DOHH2 (cell line): ENCODE measurements around the gene DTNB.

Source experiments
- H3F3A ChIP-seq: fragments of 200-600 bp; sonication (generic), shearing (Covaris generic); 2 replicates; pipeline ENCODE4 v1.6.0; 2016; ENCODE audit warnings: antibody characterized with exemption, mild to moderate bottlenecking; ENCODE audit not compliant: control insufficient read depth, insufficient read depth
- H3K27ac ChIP-seq: fragments of 200-600 bp; sonication (generic); 2 replicates; pipeline ENCODE4 v1.5.1; 2014; ENCODE audit warnings: low read depth, mild to moderate bottlenecking, low read length, moderate library complexity
- H3K27me3 ChIP-seq: fragments of 200-600 bp; sonication (generic); 2 replicates; pipeline ENCODE4 v1.6.1; 2014; ENCODE audit warnings: mild to moderate bottlenecking, low read length, mixed read lengths; ENCODE audit not compliant: control insufficient read depth
- H3K36me3 ChIP-seq: fragments of 200-600 bp; sonication (generic); 2 replicates; pipeline ENCODE4 v1.6.1; 2014; ENCODE audit warnings: mild to moderate bottlenecking, low read length, moderate library complexity, mixed read lengths; ENCODE audit not compliant: control insufficient read depth
- H3K4me1 ChIP-seq: fragments of 200-600 bp; sonication (generic); 2 replicates; pipeline ENCODE4 v1.6.1; 2014; ENCODE audit warnings: mild to moderate bottlenecking, low read length, mixed read lengths; ENCODE audit not compliant: control insufficient read depth
- H3K4me2 ChIP-seq: fragments of 200-600 bp; sonication (generic); 2 replicates; pipeline ENCODE4 v1.6.0; 2014; ENCODE audit warnings: mild to moderate bottlenecking, low read length, moderate library complexity
- H3K4me3 ChIP-seq: fragments of 200-600 bp; sonication (generic); 2 replicates; pipeline ENCODE4 v1.5.1; 2014; ENCODE audit warnings: mild to moderate bottlenecking, low read length, mixed read lengths
- H3K79me2 ChIP-seq: fragments of 200-600 bp; sonication (generic); 2 replicates; pipeline ENCODE4 v1.6.1; 2014; ENCODE audit warnings: mild to moderate bottlenecking, low read length, mixed read lengths; ENCODE audit not compliant: control insufficient read depth
- H3K9me2 ChIP-seq: fragments of 200-600 bp; sonication (generic); replicated peaks from 2 replicates; pipeline ENCODE4 v1.6.1; 2014; ENCODE audit warnings: mild to moderate bottlenecking, low read length, mixed read lengths; ENCODE audit not compliant: control insufficient read depth
- H3K9me3 ChIP-seq: fragments of 200-600 bp; sonication (generic); 2 replicates; pipeline ENCODE4 v1.6.1; 2014; ENCODE audit warnings: antibody characterized with exemption, low read length, mixed read lengths; ENCODE audit not compliant: control insufficient read depth, insufficient read depth
- H4K20me1 ChIP-seq: fragments of 200-600 bp; sonication (generic); 2 replicates; pipeline ENCODE4 v1.6.0; 2014; ENCODE audit warnings: low read depth, mild to moderate bottlenecking, antibody characterized with exemption, low read length, moderate library complexity; ENCODE audit not compliant: control insufficient read depth, insufficient read depth
- EZH2phosphoT487 ChIP-seq: fragments of 200-600 bp; sonication (generic); IDR thresholded peaks from 2 replicates; pipeline ENCODE4 v1.6.1; 2017; ENCODE audit warnings: borderline replicate concordance, mild to moderate bottlenecking, antibody characterized with exemption, low read length, moderate library complexity, mixed read lengths
- TF ChIP-seq, protein P1 (sequence below): fragments of 200-600 bp; sonication (generic); IDR thresholded peaks from one replicate; pipeline ENCODE4 v1.5.1; 2014; ENCODE audit warnings: antibody characterized with exemption, mild to moderate bottlenecking, low read depth, low read length; ENCODE audit not compliant: poor library complexity, severe bottlenecking

DTNB gene

DNA sequence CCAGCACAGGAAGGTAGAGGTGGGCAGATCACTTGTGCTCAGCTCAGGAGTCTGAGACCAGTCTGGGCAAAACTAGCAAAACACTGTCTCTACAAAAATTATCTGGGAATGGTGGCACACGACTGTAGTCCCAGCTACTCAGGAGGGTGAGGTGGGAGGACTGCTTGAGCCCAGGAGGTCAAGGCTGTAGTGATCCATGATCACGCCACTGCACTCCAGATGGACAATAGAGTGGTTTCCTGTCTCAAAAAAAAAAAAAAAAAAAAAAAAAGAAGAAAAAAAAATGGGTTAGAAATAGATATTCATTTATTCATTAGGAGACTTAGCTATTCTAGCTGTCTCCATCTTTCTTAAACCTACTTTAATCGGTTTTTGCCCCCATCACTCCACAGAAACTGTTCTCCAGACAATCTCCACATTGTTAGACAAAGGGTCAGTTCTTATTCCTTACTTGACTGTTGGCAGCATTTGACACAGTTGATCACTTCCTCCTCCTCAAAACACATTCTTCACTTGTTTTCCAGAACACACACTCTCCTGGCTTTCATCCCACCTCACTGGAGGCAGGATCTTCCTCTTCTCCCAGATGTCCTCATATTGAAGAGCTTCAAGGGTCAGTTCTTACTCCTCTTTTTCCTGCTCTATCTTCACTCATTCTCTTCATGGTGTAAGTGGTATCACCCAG lies 103.1 kb downstream of the DTNB start:
- no peaks in the 10 kb centered on the region for H4K20me1 ChIP-seq
- no peak overlapping the region for H3K4me2 ChIP-seq
- TF ChIP-seq, protein P1, sequence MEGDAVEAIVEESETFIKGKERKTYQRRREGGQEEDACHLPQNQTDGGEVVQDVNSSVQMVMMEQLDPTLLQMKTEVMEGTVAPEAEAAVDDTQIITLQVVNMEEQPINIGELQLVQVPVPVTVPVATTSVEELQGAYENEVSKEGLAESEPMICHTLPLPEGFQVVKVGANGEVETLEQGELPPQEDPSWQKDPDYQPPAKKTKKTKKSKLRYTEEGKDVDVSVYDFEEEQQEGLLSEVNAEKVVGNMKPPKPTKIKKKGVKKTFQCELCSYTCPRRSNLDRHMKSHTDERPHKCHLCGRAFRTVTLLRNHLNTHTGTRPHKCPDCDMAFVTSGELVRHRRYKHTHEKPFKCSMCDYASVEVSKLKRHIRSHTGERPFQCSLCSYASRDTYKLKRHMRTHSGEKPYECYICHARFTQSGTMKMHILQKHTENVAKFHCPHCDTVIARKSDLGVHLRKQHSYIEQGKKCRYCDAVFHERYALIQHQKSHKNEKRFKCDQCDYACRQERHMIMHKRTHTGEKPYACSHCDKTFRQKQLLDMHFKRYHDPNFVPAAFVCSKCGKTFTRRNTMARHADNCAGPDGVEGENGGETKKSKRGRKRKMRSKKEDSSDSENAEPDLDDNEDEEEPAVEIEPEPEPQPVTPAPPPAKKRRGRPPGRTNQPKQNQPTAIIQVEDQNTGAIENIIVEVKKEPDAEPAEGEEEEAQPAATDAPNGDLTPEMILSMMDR, result no peak
- TF ChIP-seq EZH2phosphoT487, result no peak
- no peak overlapping the region for H3K27ac ChIP-seq
- no peaks in the 10 kb centered on the region for H3K79me2 ChIP-seq
- no peak overlapping the region for H3K4me3 ChIP-seq
- no peaks in the 10 kb centered on the region for H3K9me3 ChIP-seq
- peaks cover 25% of the 10 kb centered on the region for H3K4me1 ChIP-seq
- no peaks in the 10 kb centered on the region for H3K9me2 ChIP-seq
- H3K27me3 ChIP-seq, result no peaks in the 10 kb centered on the region
- no peaks in the 10 kb centered on the region for H3K36me3 ChIP-seq
- peaks cover 17% of the 10 kb centered on the region for H3F3A ChIP-seq

DNA sequence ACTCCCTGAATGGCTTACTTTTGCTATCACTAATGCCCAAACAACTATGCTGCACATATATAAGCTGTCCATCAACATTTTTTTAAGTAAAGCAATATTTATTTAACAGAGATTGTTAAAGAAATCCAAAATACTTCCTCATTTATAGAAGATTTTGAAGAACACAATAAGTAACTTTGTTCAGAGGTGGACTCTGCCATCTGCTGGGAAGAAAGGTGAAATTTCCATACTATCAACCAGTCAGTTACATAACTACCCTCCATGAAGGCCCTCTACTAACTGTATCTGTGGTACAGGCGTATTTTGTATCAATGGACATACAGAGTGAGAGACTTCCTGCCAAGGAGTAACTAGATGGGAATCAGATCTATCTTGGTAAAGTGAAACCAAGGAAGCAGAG lies 106.0 kb downstream of the DTNB start:
- H3K27ac ChIP-seq, result peak overlapping the region; percentile 96
- H3K79me2 ChIP-seq, result no peaks in the 10 kb centered on the region
- H4K20me1 ChIP-seq, result no peaks in the 10 kb centered on the region
- TF ChIP-seq, protein P1, result peak; percentile 46
- TF ChIP-seq EZH2phosphoT487, result no peak
- H3K36me3 ChIP-seq, result no peaks in the 10 kb centered on the region; the same call in 1 of the 2 replicates
- no peaks in the 10 kb centered on the region for H3K27me3 ChIP-seq
- H3K9me3 ChIP-seq, result no peaks in the 10 kb centered on the region
- peak overlapping the region; percentile 76 for H3K4me2 ChIP-seq
- H3K9me2 ChIP-seq, result no peaks in the 10 kb centered on the region
- H3K4me3 ChIP-seq, result peak overlapping the region; percentile 58
- peaks cover 38% of the 10 kb centered on the region for H3F3A ChIP-seq
- H3K4me1 ChIP-seq, result peaks cover 52% of the 10 kb centered on the region

DNA sequence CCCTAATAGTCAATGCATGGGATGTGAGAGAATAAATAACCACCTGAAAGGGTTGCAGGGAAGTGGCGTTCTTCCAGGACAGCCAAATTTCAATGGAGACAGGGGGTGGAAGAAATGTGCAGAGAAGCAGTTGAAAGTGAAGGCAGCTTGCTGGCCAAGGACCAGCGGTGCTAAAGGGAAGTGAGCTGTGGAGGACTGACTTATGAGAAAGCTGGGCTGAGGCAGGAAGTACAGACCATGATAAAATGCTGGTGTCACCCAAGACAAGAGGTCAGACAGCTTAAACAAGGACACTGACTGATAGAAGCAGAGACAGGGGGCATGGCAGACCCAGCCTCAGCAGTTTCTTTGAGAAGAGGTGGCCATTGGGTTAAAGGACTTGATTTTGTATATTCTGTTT lies 106.7 kb downstream of the DTNB start:
- H3K27me3 ChIP-seq, result no peaks in the 10 kb centered on the region
- peak overlapping the region; percentile 76 for H3K4me2 ChIP-seq
- no peaks in the 10 kb centered on the region; the same call in 1 of the 2 replicates for H3K36me3 ChIP-seq
- peaks cover 44% of the 10 kb centered on the region for H3F3A ChIP-seq
- peak overlapping the region; percentile 58 for H3K4me3 ChIP-seq
- no peaks in the 10 kb centered on the region for H4K20me1 ChIP-seq
- H3K9me3 ChIP-seq, result no peaks in the 10 kb centered on the region
- H3K27ac ChIP-seq, result peak overlapping the region; percentile 96
- TF ChIP-seq, protein P1, result no peak
- no peak for TF ChIP-seq EZH2phosphoT487
- H3K4me1 ChIP-seq, result peaks cover 59% of the 10 kb centered on the region
- H3K79me2 ChIP-seq, result no peaks in the 10 kb centered on the region
- H3K9me2 ChIP-seq, result no peaks in the 10 kb centered on the region
